DND-41 (cell line): Measurements from ENCODE around the gene UNCX.

ENCODE experiments used
- ATAC-seq: fragments of 200-7000 bp; cut with Tn5 transposase; 3 replicates; pipeline ENCODE4 v1.9.1; 2021; ENCODE audit warnings: low read depth; ENCODE audit not compliant: insufficient read depth
- DNase-seq: peaks from one replicate; pipeline ENCODE4 v3.0.0-alpha.2; 2020
- H2AFZ ChIP-seq: 2 replicates; pipeline ENCODE4 v1.6.0; 2012; ENCODE audit warnings: low read depth, low read length
- H3K27ac ChIP-seq: 2 replicates; pipeline ENCODE4 v1.5.1; 2012; ENCODE audit warnings: low read length, inconsistent platforms
- H3K27me3 ChIP-seq: fragments of 200-600 bp; sonication (generic); 2 replicates; pipeline ENCODE4 v1.6.0; 2012; ENCODE audit warnings: low read length, mild to moderate bottlenecking, inconsistent platforms; ENCODE audit not compliant: insufficient read depth, poor library complexity
- H3K36me3 ChIP-seq: 2 replicates; pipeline ENCODE4 v1.5.1; 2012; ENCODE audit warnings: low read length, inconsistent platforms; ENCODE audit not compliant: insufficient read depth
- H3K4me1 ChIP-seq: 2 replicates; pipeline ENCODE4 v1.5.1; 2012; ENCODE audit warnings: mild to moderate bottlenecking, low read length; ENCODE audit not compliant: insufficient read depth
- H3K4me2 ChIP-seq: 2 replicates; pipeline ENCODE4 v1.6.0; 2012; ENCODE audit warnings: mild to moderate bottlenecking, moderate library complexity, low read length, inconsistent platforms; ENCODE audit not compliant: insufficient read depth
- H3K4me3 ChIP-seq, 2 experiments: fragments of 200-600 bp in 1 of 2; shearing (Covaris generic) in 1 of 2; 2 replicates each; pipeline ENCODE4 v1.5.1; 2012 to 2016; ENCODE audit warnings: inconsistent platforms in 2 of 2, low read length in 2 of 2, mild to moderate bottlenecking in 2 of 2, low read depth in 1 of 2, moderate library complexity in 1 of 2
- H3K79me2 ChIP-seq: 2 replicates; pipeline ENCODE4 v1.6.0; 2012; ENCODE audit warnings: low read length, inconsistent platforms; ENCODE audit not compliant: insufficient read depth
- H3K9ac ChIP-seq: 2 replicates; pipeline ENCODE4 v1.6.0; 2012; ENCODE audit warnings: low read depth, mild to moderate bottlenecking, inconsistent platforms, low read length, moderate library complexity
- H3K9me3 ChIP-seq: 2 replicates; pipeline ENCODE4 v1.5.1; 2012; ENCODE audit warnings: low read length, moderate library complexity, mild to moderate bottlenecking, inconsistent platforms; ENCODE audit not compliant: insufficient read depth, severe bottlenecking
- H4K20me1 ChIP-seq: 2 replicates; pipeline ENCODE4 v1.6.0; 2012; ENCODE audit warnings: low read length; ENCODE audit not compliant: insufficient read depth
- CTCF ChIP-seq: IDR thresholded peaks from 2 replicates; pipeline ENCODE4 v1.5.1; 2012; ENCODE audit warnings: borderline replicate concordance, low read length, moderate library complexity, mild to moderate bottlenecking; ENCODE audit not compliant: poor library complexity, severe bottlenecking; ENCODE audit errors: extremely low read depth
- EZH2 ChIP-seq: IDR thresholded peaks from 3 replicates; pipeline ENCODE4 v1.6.1; 2012; ENCODE audit warnings: borderline replicate concordance, low read depth, mild to moderate bottlenecking, moderate library complexity, low read length, inconsistent platforms; ENCODE audit not compliant: severe bottlenecking

The UNCX gene

GRCh38 chr7:1243290-1243963 is 10.8 kb downstream of the UNCX start:
- no peaks in the 10 kb centered on the region for H3K36me3 ChIP-seq
- H3K79me2 ChIP-seq = no peaks in the 10 kb centered on the region
- no peak overlapping the region for H3K27ac ChIP-seq
- peaks cover 4% of the 10 kb centered on the region; the same call in 1 of the 2 replicates for H4K20me1 ChIP-seq
- H3K4me2 ChIP-seq = no peak overlapping the region
- no peak overlapping the region for H2AFZ ChIP-seq
- ATAC-seq (no peak), DNase-seq (no peak)
- no peak overlapping the region for H3K9ac ChIP-seq
- peaks cover 17% of the 10 kb centered on the region for H3K27me3 ChIP-seq
- H3K9me3 ChIP-seq = no peaks in the 10 kb centered on the region
- TF ChIP-seq CTCF (no peak), EZH2 (no peak)
- H3K4me3 ChIP-seq = no peak overlapping the region
- H3K4me1 ChIP-seq = peaks cover 6% of the 10 kb centered on the region; the same call in 1 of the 2 replicates

- H3K27me3 ChIP-seq = peaks cover 12% of the 10 kb centered on the region
- H3K4me3 ChIP-seq = no peak overlapping the region
- H3K27ac ChIP-seq = no peak overlapping the region
- H2AFZ ChIP-seq = no peak overlapping the region
- H3K36me3 ChIP-seq = no peaks in the 10 kb centered on the region
- ATAC-seq = no peak
- no peak overlapping the region for H3K4me2 ChIP-seq
- peaks cover 6% of the 10 kb centered on the region; the same call in 1 of the 2 replicates for H3K4me1 ChIP-seq
- H3K79me2 ChIP-seq = no peaks in the 10 kb centered on the region
- TF ChIP-seq EZH2 (no peak), CTCF (no peak)
- DNase-seq = no peak
- no peak overlapping the region for H3K9ac ChIP-seq
- H4K20me1 ChIP-seq = peaks cover 4% of the 10 kb centered on the region; the same call in 1 of the 2 replicates
- no peaks in the 10 kb centered on the region for H3K9me3 ChIP-seq
These were observed 11.3 kb downstream of the UNCX start for GRCh38 chr7:1243964-1244416.

- Histone ChIP-seq H3K27me3 (peaks cover 8% of the 10 kb centered on the region), H3K79me2 (no peaks in the 10 kb centered on the region), H3K9ac (no peak overlapping the region), H3K4me2 (no peak overlapping the region), H2AFZ (no peak overlapping the region), H3K4me1 (peaks cover 6% of the 10 kb centered on the region; the same call in 1 of the 2 replicates), H4K20me1 (peaks cover 6% of the 10 kb centered on the region; the same call in 1 of the 2 replicates), H3K4me3 (no peak overlapping the region), H3K9me3 (no peaks in the 10 kb centered on the region), H3K36me3 (no peaks in the 10 kb centered on the region), H3K27ac (no peak overlapping the region)
- DNase-seq (no peak), ATAC-seq (no peak)
- TF ChIP-seq EZH2 (no peak), CTCF (no peak)
These were observed 12.2 kb downstream of the UNCX start for GRCh38 chr7:1244700-1245523.
